HG03066 (cell line): ENCODE data around the gene EFCAB8.
A peak's percentile ranks its signal among the peaks of the same experiment; 100 is the strongest.

Source experiments
- ATAC-seq: cut with Tn5 transposase; IDR thresholded peaks from one replicate; pipeline ENCODE4 v1.9.1; 2021; ENCODE audit warnings: low read depth; ENCODE audit not compliant: unreplicated experiment

Gene EFCAB8, protein sequence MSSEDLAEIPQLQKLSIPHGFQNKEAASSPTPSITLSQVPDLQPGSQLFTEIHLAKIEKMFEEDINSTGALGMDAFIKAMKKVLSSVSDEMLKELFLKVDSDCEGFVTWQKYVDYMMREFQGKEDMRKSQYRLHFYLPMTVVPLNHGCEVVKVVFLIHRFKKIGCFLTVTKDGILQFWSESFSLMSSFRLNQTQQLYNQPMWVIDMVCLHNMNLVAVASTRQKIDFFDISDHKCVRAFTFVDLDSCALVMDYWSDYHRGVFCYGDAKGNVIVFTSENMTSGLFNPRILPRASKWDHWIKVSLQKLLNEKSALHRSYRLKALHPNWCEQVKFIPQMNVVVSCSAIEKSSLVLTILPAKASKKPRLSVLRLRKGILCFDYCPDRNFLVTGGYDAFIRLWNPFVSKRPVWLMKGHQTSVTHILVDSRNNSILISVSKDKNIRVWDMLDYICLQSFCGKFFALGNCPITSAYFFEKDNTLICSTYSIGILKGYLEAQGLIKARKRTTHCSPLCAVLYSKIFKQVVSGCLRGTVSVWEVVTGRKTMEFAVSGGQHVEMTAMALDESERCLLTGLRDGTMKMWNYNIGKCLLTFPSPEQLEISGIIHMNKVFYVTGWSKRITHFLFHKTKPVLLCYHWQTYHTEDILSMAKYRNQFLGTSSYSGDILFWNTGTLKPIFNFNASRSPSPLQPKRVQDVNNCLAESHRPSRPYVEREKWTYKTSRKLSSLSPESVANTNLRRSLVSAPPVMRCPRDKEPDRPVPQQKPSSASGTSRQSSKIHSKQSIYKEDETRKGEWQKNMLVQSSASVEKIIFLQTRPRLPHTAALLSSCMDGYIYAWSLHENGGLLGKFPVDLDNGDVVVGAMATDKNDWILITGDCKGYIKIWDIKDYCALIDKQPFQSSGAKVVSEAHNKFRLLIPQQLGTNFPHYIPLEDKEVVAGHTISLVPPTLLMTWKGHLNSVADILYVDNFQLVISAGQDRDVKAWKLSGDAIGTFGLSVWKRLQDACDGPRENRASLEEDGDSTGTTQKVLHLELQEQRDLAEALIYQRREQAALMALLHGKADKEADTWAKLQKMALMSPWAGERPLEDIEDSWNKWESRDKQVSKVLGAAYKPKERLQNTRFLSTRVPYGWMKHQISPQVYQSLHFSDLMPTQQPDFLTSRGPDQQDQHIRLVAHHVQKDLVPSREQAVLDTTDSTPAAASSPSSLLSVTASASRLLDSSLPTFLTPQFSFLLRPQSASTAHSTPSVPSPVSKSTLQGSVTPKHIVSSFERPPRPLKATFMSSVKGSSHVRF

DNA sequence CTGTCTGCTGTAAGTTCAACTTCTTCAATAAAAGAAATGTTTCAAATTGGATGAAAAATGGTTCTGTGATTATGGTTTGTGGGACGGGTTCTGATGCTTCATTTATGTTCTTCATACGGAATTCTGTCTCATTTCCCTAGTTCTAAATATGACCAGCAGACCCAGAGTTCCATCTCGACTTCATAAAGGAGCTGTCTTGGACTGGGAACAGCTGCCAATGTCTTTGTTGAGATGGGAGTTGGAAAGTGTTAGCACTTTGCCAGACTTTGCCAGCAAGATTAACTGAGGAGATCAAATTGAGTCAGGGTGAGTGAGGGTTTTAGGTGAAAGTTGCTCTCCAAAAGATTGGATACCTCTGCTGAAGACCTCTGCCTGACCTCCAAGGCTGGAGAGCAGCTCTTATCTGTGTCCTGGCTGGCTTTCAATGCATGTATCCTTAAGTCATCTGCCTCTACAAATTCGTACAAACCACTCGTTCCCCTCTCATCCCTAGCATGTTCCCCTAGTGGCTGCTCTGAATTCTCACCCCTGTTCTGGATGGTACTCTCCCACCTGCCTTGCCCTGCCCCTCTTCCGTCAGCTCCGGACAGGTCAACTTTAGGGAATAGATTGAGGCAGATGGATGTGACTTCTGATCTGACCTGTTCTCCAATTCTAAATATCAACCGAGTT lies at the start of gene EFCAB8:
EFCAB8 (plus strand) TSS at position 223 of the 672 bp plus-strand sequence. CDS start 4,870 bp downstream, outside the sequence.
- ATAC-seq, result no peak

DNA sequence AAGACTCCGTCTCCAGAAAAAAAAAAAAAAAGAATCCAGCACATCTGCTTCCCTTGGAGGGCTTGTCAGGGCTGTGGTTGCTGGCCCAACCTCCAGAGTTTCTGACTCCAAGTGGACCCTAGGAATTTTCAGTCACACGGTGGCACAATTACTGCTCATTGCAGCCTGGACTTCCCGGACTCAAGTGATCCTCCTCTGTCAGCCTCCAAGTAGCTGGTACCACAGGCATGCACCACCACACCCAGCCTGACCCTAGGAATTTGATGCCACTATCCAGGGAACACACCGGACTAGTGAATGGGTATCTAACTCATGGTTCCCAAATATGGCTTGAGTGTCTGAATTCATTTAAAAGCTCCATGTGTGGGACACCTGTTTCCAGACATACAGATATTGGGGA lies 48.8 kb upstream of the EFCAB8 start:
- no peak for ATAC-seq

GRCh38 chr20:32810941-32811340 lies 47.8 kb upstream of the EFCAB8 start:
- ATAC-seq, result no peak

- ATAC-seq, result no peak
Measured at GRCh38 chr20:32811886-32812285, 46.8 kb upstream of the EFCAB8 start.

DNA sequence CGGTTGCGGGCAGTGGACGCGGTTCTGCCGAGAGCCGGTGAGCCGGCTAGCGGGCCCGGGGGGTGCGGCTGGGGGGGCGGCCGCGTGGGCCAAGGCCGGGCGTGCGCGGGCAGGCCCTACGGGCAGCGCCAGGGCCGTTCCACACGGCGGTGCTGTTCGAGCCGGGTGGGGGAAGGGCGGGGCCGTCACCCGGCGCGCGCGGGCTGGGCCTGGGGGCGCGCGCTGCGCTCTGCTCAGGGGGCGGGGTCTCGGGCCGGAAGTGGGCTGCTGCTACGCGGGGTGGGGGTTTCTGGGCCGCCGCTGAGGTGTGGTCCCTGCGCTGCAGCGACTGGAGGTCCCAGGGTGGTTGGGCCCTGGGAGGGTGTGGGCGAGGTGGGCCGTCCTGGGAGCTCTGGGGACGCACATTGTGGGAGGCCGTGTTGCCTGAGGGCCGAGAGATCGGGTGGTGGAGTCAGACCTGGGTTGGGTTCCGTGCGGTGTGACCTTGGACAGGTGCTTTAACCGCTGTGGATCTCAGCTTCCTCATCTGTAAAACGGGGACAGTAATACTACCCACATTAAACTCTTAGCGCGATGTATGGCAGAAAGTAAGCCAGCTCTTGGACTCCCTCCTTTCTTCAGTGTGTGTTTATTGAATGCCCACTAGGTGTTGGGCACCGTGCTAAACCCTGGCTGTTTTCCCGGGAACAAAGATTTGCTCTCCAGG lies 38.6 kb upstream of the EFCAB8 start:
- ATAC-seq, result peak; percentile 57

GRCh38 chr20:32820698-32821377 lies 37.9 kb upstream of the EFCAB8 start:
- no peak for ATAC-seq

- ATAC-seq, result no peak
Measured at GRCh38 chr20:32822225-32822624, 36.5 kb upstream of the EFCAB8 start.

- no peak for ATAC-seq
Measured at GRCh38 chr20:32823078-32823477, 35.6 kb upstream of the EFCAB8 start.

DNA sequence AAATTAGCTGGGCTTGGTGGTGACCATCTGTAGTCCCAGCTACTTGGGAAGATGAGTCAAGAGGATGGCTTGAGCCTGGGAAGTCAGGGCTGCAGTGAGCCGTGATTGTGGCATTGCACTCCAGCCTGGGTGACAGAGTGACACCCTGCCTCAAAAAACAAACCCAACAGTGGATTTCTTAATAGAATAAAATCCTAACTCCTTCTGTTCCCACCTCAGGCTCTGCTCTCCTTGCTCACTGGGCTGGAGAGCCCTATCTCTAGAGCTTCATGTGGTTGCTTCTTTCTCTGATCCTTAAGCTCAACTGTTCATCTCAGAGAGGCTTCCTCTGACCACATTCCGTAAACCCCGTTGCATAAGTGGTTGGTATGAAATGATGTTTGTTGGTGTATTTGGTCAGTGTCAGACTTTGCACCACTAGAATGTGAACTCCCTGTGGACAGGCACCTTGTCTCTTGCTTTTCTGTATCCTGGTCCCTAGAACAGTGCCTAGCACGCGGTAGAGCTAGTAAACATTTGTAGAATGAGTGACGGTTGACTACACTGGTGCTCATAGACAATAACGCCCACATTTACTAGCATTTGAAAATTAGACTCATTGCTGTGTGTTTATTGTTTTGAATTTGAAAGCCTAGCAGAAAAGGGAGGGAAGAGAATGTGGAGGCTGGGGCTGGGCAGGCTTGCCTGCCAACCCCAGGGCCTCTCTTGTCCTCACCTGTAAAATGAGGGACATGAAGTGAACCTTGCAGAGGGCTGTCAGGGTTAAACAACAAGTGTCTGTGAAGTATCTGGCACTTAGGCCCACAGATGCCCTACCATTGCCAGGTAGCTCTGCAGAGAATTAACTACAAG lies 34.8 kb upstream of the EFCAB8 start:
- no peak for ATAC-seq

DNA sequence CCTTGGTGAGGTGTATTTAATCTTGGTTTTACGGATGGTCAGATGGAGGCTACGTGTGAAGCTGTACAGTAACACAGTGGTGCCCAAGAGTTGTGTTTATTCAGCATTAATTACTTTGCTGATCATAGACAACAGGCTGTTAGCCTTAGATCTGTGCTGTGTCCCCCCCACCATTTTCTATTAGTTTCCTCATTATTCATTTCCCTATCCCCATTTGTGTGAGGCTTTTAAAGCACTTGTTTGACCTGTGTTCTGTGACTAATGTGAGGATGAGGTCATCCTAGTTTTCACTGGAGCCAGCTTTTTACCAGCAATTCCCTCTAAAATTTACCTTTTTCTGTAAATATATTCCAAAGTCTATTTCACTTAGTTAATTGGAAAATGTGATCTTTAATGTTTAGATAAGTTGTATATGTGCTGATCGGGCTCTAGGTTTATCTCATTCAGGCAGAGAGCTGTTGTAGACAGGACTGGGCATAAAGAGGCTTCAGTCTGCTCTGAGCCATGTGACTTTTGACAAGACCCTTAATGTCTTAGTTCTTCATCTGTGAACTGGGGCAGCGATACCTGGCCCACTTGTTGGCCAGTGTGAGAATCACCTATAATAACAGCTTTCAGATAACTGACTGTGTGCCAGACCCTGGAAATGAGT lies 30.6 kb upstream of the EFCAB8 start:
- ATAC-seq, result no peak

GRCh38 chr20:32829311-32830005 lies 29.3 kb upstream of the EFCAB8 start:
- no peak for ATAC-seq

- no peak for ATAC-seq
Measured at GRCh38 chr20:32830437-32830836, 28.3 kb upstream of the EFCAB8 start.

GRCh38 chr20:32831982-32832381 lies 26.7 kb upstream of the EFCAB8 start:
- no peak for ATAC-seq

- ATAC-seq, result no peak
Measured at GRCh38 chr20:32832664-32833063, 26.1 kb upstream of the EFCAB8 start.

DNA sequence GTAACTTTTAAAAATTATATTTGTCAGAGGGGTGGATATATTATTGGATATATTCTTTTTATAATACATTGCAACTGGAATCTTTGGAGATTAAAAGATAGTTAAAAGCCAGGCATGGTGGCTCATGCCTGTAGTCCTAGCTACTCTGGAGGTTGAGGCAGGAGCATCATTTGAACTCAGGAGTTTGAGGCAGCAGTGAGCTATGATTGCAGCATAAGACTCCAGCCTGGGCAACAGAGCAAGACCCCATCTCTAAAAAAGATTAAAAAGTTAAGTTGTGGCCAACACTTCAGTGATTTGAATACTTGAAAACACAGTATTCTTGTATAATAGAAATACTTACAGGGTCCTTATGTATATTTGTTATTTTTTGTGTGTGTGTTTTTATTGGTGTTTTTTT lies 23.8 kb upstream of the EFCAB8 start:
- no peak for ATAC-seq

GRCh38 chr20:32837157-32837556 lies 21.6 kb upstream of the EFCAB8 start:
- no peak for ATAC-seq
